GM21423 (cell line): ENCODE measurements around the gene FOXN1.

ENCODE experiments used
- ATAC-seq: cut with Tn5 transposase; IDR thresholded peaks from one replicate; pipeline ENCODE4 v1.9.1; 2021; ENCODE audit warnings: mild to moderate bottlenecking, moderate library complexity; ENCODE audit not compliant: unreplicated experiment

FOXN1 gene

GRCh38 chr17:28523876-28524275, 17.7 kb downstream of the FOXN1 start:
- no peak for ATAC-seq

GRCh38 chr17:28524476-28525424, 18.6 kb downstream of the FOXN1 start:
- ATAC-seq: no peak

GRCh38 chr17:28526381-28526780, 20.2 kb downstream of the FOXN1 start:
- no peak for ATAC-seq

- no peak for ATAC-seq
Measured at GRCh38 chr17:28527181-28527681, 21.1 kb downstream of the FOXN1 start.

- no peak for ATAC-seq
Measured at GRCh38 chr17:28527859-28528258, 21.7 kb downstream of the FOXN1 start.

- no peak for ATAC-seq
Measured at GRCh38 chr17:28528327-28529012, 22.3 kb downstream of the FOXN1 start.

- ATAC-seq: no peak
Measured at GRCh38 chr17:28529013-28529400, 22.9 kb downstream of the FOXN1 start.

GRCh38 chr17:28530250-28530649, 24.1 kb downstream of the FOXN1 start:
- ATAC-seq: no peak

- no peak for ATAC-seq
Measured at GRCh38 chr17:28530926-28531325, 24.8 kb downstream of the FOXN1 start.

- no peak for ATAC-seq
Measured at GRCh38 chr17:28532050-28532960, 26.2 kb downstream of the FOXN1 start.

GRCh38 chr17:28533091-28533807, 27.1 kb downstream of the FOXN1 start:
- ATAC-seq: no peak

- ATAC-seq: no peak
Measured at GRCh38 chr17:28534740-28535375, 28.7 kb downstream of the FOXN1 start.

GRCh38 chr17:28536532-28537218, 30.5 kb downstream of the FOXN1 start:
- ATAC-seq: no peak

- no peak for ATAC-seq
Measured at GRCh38 chr17:28537219-28537610, 31.1 kb downstream of the FOXN1 start.

GRCh38 chr17:28538296-28538895, 32.2 kb downstream of the FOXN1 start:
- no peak for ATAC-seq

GRCh38 chr17:28540231-28540630, 34.1 kb downstream of the FOXN1 start:
- no peak for ATAC-seq

GRCh38 chr17:28541439-28541838, 35.3 kb downstream of the FOXN1 start:
- no peak for ATAC-seq

GRCh38 chr17:28544402-28545140, 38.4 kb downstream of the FOXN1 start:
- no peak for ATAC-seq
